Left ventricle myocardium inferior (tissue), 1 donor: Measurements from ENCODE around the gene THPO. TPM values are rescaled to one million over a fixed set of nuclear protein-coding genes. Genes with fewer than 3 reads are reported as not detected.
A peak's percentile ranks its signal among the peaks of the same experiment; 100 is the strongest.

Experiments
- DNase-seq: peaks from one replicate; pipeline ENCODE4 v3.0.0-alpha.2; 2020
- H3K27ac ChIP-seq: fragments of 200-600 bp; replicated peaks from 2 replicates; pipeline ENCODE4 v1.8.0; 2021
- H3K27me3 ChIP-seq: fragments of 200-600 bp; 2 replicates; pipeline ENCODE4 v1.8.0; 2021; ENCODE audit warnings: low read depth
- H3K36me3 ChIP-seq: fragments of 200-600 bp; 2 replicates; pipeline ENCODE4 v1.8.0; 2021
- H3K4me1 ChIP-seq: fragments of 200-600 bp; 2 replicates; pipeline ENCODE4 v1.8.0; 2021
- H3K4me3 ChIP-seq: fragments of 200-600 bp; 2 replicates; pipeline ENCODE4 v1.8.0; 2021; ENCODE audit warnings: mild to moderate bottlenecking, moderate library complexity
- H3K9me3 ChIP-seq: fragments of 200-600 bp; replicated peaks from 2 replicates; pipeline ENCODE4 v1.8.0; 2021
- intact Hi-C: fragments of 100-400 bp; cut with micrococcal nuclease; formaldehyde crosslinking; loops from one replicate; pipeline ENCODE4 v1.11.0; 2022
- total RNA-seq: library from RNA; stranded (reverse); fragmentation: NEBNext Ultra II Directional; extraction: Animal tissue kit (Norgen Biotek cat#: 25700); gene quantifications from one replicate; pipeline ENCODE4 v1.2.1, GENCODE V29; 2021
- TF ChIP-seq, protein P1 (sequence below): fragments of 200-600 bp; IDR thresholded peaks from 2 replicates; pipeline ENCODE4 v1.8.0; 2021; ENCODE audit warnings: antibody characterized with exemption, mild to moderate bottlenecking, borderline replicate concordance
- donor health status: DM: no; HTN: yes; CAD: no; lungs with severe emphysema.

The THPO gene
- total RNA-seq, 1 donor from 2014 or later: 0.11 TPM

- TF ChIP-seq, protein P1, sequence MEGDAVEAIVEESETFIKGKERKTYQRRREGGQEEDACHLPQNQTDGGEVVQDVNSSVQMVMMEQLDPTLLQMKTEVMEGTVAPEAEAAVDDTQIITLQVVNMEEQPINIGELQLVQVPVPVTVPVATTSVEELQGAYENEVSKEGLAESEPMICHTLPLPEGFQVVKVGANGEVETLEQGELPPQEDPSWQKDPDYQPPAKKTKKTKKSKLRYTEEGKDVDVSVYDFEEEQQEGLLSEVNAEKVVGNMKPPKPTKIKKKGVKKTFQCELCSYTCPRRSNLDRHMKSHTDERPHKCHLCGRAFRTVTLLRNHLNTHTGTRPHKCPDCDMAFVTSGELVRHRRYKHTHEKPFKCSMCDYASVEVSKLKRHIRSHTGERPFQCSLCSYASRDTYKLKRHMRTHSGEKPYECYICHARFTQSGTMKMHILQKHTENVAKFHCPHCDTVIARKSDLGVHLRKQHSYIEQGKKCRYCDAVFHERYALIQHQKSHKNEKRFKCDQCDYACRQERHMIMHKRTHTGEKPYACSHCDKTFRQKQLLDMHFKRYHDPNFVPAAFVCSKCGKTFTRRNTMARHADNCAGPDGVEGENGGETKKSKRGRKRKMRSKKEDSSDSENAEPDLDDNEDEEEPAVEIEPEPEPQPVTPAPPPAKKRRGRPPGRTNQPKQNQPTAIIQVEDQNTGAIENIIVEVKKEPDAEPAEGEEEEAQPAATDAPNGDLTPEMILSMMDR: no peak
- no peaks in the 10 kb centered on the region for H3K9me3 ChIP-seq
- H3K4me1 ChIP-seq: peaks cover 33% of the 10 kb centered on the region
- no peak for DNase-seq
- H3K27ac ChIP-seq: no peak overlapping the region
- intact Hi-C loops: no loop called here
- no peaks in the 10 kb centered on the region for H3K27me3 ChIP-seq
- peaks cover 98% of the 10 kb centered on the region for H3K36me3 ChIP-seq
- no peak overlapping the region for H3K4me3 ChIP-seq
Measured at GRCh38 chr3:184327171-184327570, 50.8 kb downstream of the THPO start.

GRCh38 chr3:184325715-184326369, 52.2 kb downstream of the THPO start:
- Histone ChIP-seq H3K27me3 (no peaks in the 10 kb centered on the region), H3K4me3 (no peak overlapping the region), H3K4me1 (peaks cover 36% of the 10 kb centered on the region), H3K9me3 (no peaks in the 10 kb centered on the region), H3K27ac (no peak overlapping the region), H3K36me3 (peaks cover 98% of the 10 kb centered on the region)
- intact Hi-C loops: no loop called here
- TF ChIP-seq, protein P1: no peak
- DNase-seq: no peak

- TF ChIP-seq, protein P1: no peak
- DNase-seq: no peak
- H3K36me3 ChIP-seq: peaks cover 100% of the 10 kb centered on the region
- no peak overlapping the region for H3K27ac ChIP-seq
- no peaks in the 10 kb centered on the region for H3K9me3 ChIP-seq
- H3K4me1 ChIP-seq: peaks cover 41% of the 10 kb centered on the region
- H3K4me3 ChIP-seq: no peak overlapping the region
- H3K27me3 ChIP-seq: no peaks in the 10 kb centered on the region
- intact Hi-C loops: no loop called here
Measured at GRCh38 chr3:184325269-184325668, 52.7 kb downstream of the THPO start.

DNA sequence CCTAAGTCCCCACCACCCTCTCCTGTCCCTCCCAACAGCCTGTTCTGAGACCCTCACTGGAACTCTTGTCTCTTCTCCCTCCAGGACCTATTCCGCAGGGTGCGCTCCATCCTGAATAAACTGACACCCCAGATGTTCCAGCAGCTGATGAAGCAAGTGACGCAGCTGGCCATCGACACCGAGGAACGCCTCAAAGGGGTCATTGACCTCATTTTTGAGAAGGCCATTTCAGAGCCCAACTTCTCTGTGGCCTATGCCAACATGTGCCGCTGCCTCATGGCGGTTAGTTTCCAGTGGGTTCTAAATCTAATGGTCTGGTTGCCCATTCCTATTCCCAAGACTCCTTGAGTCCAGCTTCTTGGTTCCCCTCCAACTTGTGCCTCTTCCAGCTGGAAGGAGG, 54.3 kb downstream of the THPO start:
- Histone ChIP-seq H3K4me1 (peaks cover 55% of the 10 kb centered on the region), H3K36me3 (peaks cover 85% of the 10 kb centered on the region), H3K4me3 (no peak overlapping the region), H3K9me3 (no peaks in the 10 kb centered on the region), H3K27ac (peak overlapping the region; percentile 92), H3K27me3 (no peaks in the 10 kb centered on the region)
- TF ChIP-seq, protein P1: no peak
- intact Hi-C loops: no loop called here
- DNase-seq: no peak

- intact Hi-C loops: no loop called here
- peaks cover 62% of the 10 kb centered on the region for H3K4me1 ChIP-seq
- H3K27ac ChIP-seq: peak overlapping the region; percentile 92
Measured at GRCh38 chr3:184322731-184323487, 55.1 kb downstream of the THPO start.

More at GRCh38 chr3:184322731-184323487, 55.1 kb downstream of the THPO start:
- no peak overlapping the region for H3K4me3 ChIP-seq
- H3K9me3 ChIP-seq: no peaks in the 10 kb centered on the region
- H3K36me3 ChIP-seq: peaks cover 85% of the 10 kb centered on the region
- TF ChIP-seq, protein P1: no peak
- DNase-seq: no peak
- no peaks in the 10 kb centered on the region for H3K27me3 ChIP-seq

Other genes starting within 250 kb of the THPO start
- 32.1 TPM for gene EIF2B5, start 242.8 kb downstream of the THPO start, total RNA-seq
- gene DVL3, start 222.8 kb downstream of the THPO start, total RNA-seq: 63.5 TPM
- 336 TPM for gene AP2M1, start 203.4 kb downstream of the THPO start, total RNA-seq
- 70.2 TPM for gene ABCF3, start 192.0 kb downstream of the THPO start, total RNA-seq
- not detected for gene VWA5B2, start 148.6 kb downstream of the THPO start, total RNA-seq
- 16.1 TPM for gene ALG3, start 129.2 kb downstream of the THPO start, total RNA-seq
- gene EEF1AKMT4, start 128.5 kb downstream of the THPO start, total RNA-seq: 1.6 TPM
- gene CAMK2N2, start 116.7 kb downstream of the THPO start, total RNA-seq: 0.16 TPM
- gene ECE2, start 102.2 kb downstream of the THPO start, total RNA-seq: not detected
- gene PSMD2, start 79.0 kb downstream of the THPO start, total RNA-seq: 213 TPM
- gene EIF4G1, start 63.6 kb downstream of the THPO start, total RNA-seq: 224 TPM
- gene FAM131A, start 40.6 kb downstream of the THPO start, total RNA-seq: 30.2 TPM
- 1.7 TPM for gene CLCN2, start 16.6 kb downstream of the THPO start, total RNA-seq
- 24.3 TPM for gene POLR2H, start 16.5 kb downstream of the THPO start, total RNA-seq
- gene CHRD, start 1.8 kb upstream of the THPO start, total RNA-seq: 6.5 TPM
- 5.0 TPM for gene EPHB3, start 183.6 kb upstream of the THPO start, total RNA-seq